GM12878 (cell line): ENCODE results near the gene KCNA3.

Source experiments
- CREB1 ChIP-seq: IDR thresholded peaks from 2 replicates; pipeline ENCODE4 v1.6.1; 2012; ENCODE audit warnings: low read depth, mild to moderate bottlenecking, inconsistent platforms
- CTCF ChIP-seq, 3 experiments: IDR thresholded peaks in 2 of 3; conservative IDR thresholded peaks in 1 of 3; 2 replicates each; pipeline ENCODE4 v1.5.1; 2011; ENCODE audit warnings: low read depth in 3 of 3, low read length in 3 of 3, mild to moderate bottlenecking in 3 of 3, control low read depth in 2 of 3, moderate library complexity in 2 of 3, inconsistent platforms in 1 of 3, mixed read lengths in 1 of 3; ENCODE audit not compliant: control insufficient read depth in 2 of 3, insufficient read depth in 1 of 3; ENCODE audit errors: extremely low read depth in 1 of 3
- ESRRA ChIP-seq: IDR thresholded peaks from 2 replicates; pipeline ENCODE4 v1.6.1; 2012; ENCODE audit warnings: mild to moderate bottlenecking, low read length, improper control_type of control experiment
- MTA2 ChIP-seq: fragments of 450-650 bp; IDR thresholded peaks from 2 replicates; pipeline ENCODE4 v1.6.1; 2016; ENCODE audit warnings: low read depth, mild to moderate bottlenecking, moderate library complexity
- POLR2AphosphoS5 ChIP-seq: IDR thresholded peaks from 2 replicates; pipeline ENCODE4 v1.6.1; 2011; ENCODE audit warnings: mild to moderate bottlenecking, low read length, inconsistent platforms
- USF2 ChIP-seq: IDR thresholded peaks from 2 replicates; pipeline ENCODE4 v1.6.1; 2011; ENCODE audit warnings: low read depth, low read length, improper control_type of control experiment, borderline replicate concordance
- YBX1 ChIP-seq: fragments of 450-650 bp; IDR thresholded peaks from 2 replicates; pipeline ENCODE4 v1.6.1; 2016; ENCODE audit warnings: antibody characterized with exemption

- TF ChIP-seq MTA2 (no peak), ESRRA (no peak), USF2 (no peak), CREB1 (no peak), CTCF (IDR thresholded peaks at IDR 0.05 in 2 of 3, conservative IDR thresholded peaks at IDR 0.05 in 1 of 3; ENCODE audit: control insufficient read depth in 2 of 3, extremely low read depth in 1 of 3, insufficient read depth in 1 of 3, low read depth in 3 of 3, low read length in 3 of 3) (no peak), YBX1 (no peak), POLR2AphosphoS5 (no peak)
These were observed 1.5 kb downstream of the KCNA3 start for GRCh38 chr1:110673197-110673701.
